HepG2 (cell line): ENCODE results near the gene WDFY1. TPM values are rescaled to one million over a fixed set of nuclear protein-coding genes. Genes with fewer than 3 reads are reported as not detected.

ENCODE experiments used
- ATAC-seq: fragments of 200-7000 bp; cut with Tn5 transposase; 3 replicates; pipeline ENCODE4 v1.9.1; 2020; ENCODE audit warnings: mild to moderate bottlenecking, moderate library complexity
- BruUV-seq: library from RNA; stranded (reverse); fragments of 400-500 nt; replicated peaks from 2 replicates; lab custom pipeline; 2021; lab: Mats Ljungman, UMichigan
- CTCF ChIA-PET: fragments of 300-600 bp; formaldehyde crosslinking; extraction: SDS; loops from one replicate; lab custom pipeline; 2021; ENCODE audit warnings: low total read pairs, inconsistent platforms, low intra/inter-chr PET ratio; lab: Yijun Ruan, JAX
- POLR2A ChIA-PET: fragments of 350-600 bp; sonication (Branson Sonifier 250); formaldehyde crosslinking; loops from one replicate; lab custom pipeline; 2020; ENCODE audit warnings: antibody characterized with exemption, inconsistent platforms; lab: Yijun Ruan, JAX
- DNase-seq: peaks from one replicate; pipeline ENCODE4 v3.0.0-alpha.2; 2015; ENCODE audit warnings: low spot score
- FAIRE-seq: peaks from 3 replicates; lab custom pipeline; 2011; peaks lifted over from hg19 to GRCh38; lab: Jason Lieb, UNC
- H2AFZ ChIP-seq: one replicate; pipeline ENCODE4 v1.6.1; 2011; ENCODE audit warnings: low read length, inconsistent platforms
- H3K27ac ChIP-seq: fragments of 300-600 bp; 3 replicates; pipeline ENCODE4 v1.8.0; 2011; ENCODE audit warnings: mixed run types, mild to moderate bottlenecking, mixed read lengths, low read length, inconsistent platforms; ENCODE audit not compliant: insufficient read depth; ENCODE audit errors: extremely low read length
- H3K27me3 ChIP-seq, 2 experiments: fragments of 200-600 bp in 1 of 2; 2 replicates in 1 of 2; 3 replicates in 1 of 2; pipeline versions ENCODE4 v1.6.0 to v1.8.0; 2011; ENCODE audit warnings: low read length in 2 of 2, mild to moderate bottlenecking in 2 of 2, moderate library complexity in 2 of 2, inconsistent platforms in 1 of 2; ENCODE audit not compliant: insufficient read depth in 2 of 2, control insufficient read depth in 1 of 2
- H3K36me3 ChIP-seq, 2 experiments: fragments of 200-600 bp in 1 of 2; replicated peaks in 1 of 2; 2 replicates in 1 of 2; 3 replicates in 1 of 2; pipeline versions ENCODE4 v1.5.1 to v1.8.0; 2011; ENCODE audit warnings: low read length in 2 of 2, inconsistent platforms in 1 of 2; ENCODE audit not compliant: insufficient read depth in 2 of 2, control insufficient read depth in 1 of 2
- H3K4me1 ChIP-seq: 2 replicates; pipeline ENCODE4 v1.5.1; 2012; ENCODE audit warnings: low read length, inconsistent platforms; ENCODE audit not compliant: insufficient read depth
- H3K4me2 ChIP-seq: 2 replicates; pipeline ENCODE4 v1.6.0; 2011; ENCODE audit warnings: low read depth, low read length, inconsistent platforms
- H3K4me3 ChIP-seq, 3 experiments: fragments of 200-600 bp in 1 of 3; sonication (generic), shearing (Covaris generic) in 1 of 3; replicated peaks in 1 of 3; 2 replicates each; pipeline ENCODE4 v1.5.1; 2011 to 2016; ENCODE audit warnings: low read length in 3 of 3, inconsistent platforms in 2 of 3, low read depth in 2 of 3, mild to moderate bottlenecking in 2 of 3, control low read depth in 1 of 3, mixed read lengths in 1 of 3; ENCODE audit not compliant: insufficient read depth in 1 of 3
- H3K79me2 ChIP-seq: one replicate; pipeline ENCODE4 v1.6.1; 2011; ENCODE audit warnings: low read length, inconsistent platforms; ENCODE audit not compliant: insufficient read depth
- H3K9ac ChIP-seq: 2 replicates; pipeline ENCODE4 v1.6.0; 2011; ENCODE audit warnings: mild to moderate bottlenecking, low read depth, low read length, inconsistent platforms; ENCODE audit not compliant: insufficient read depth
- H3K9me3 ChIP-seq: 2 replicates; pipeline ENCODE4 v1.5.1; 2012; ENCODE audit warnings: mild to moderate bottlenecking, low read length
- H4K20me1 ChIP-seq: 2 replicates; pipeline ENCODE4 v1.6.0; 2011; ENCODE audit warnings: inconsistent platforms, mild to moderate bottlenecking, low read length, moderate library complexity; ENCODE audit not compliant: insufficient read depth
- BCL3 ChIP-seq: sonication (generic); formaldehyde crosslinking; IDR thresholded peaks from 2 replicates; pipeline ENCODE4 v1.5.1; 2020; ENCODE audit warnings: mild to moderate bottlenecking, missing genetic modification reagents, moderate library complexity
- CBX5 ChIP-seq: sonication (generic); formaldehyde crosslinking; IDR thresholded peaks from 2 replicates; pipeline ENCODE4 v1.4.0; 2020; ENCODE audit warnings: missing genetic modification reagents, borderline replicate concordance
- CCAR2 ChIP-seq: fragments of 200-400 bp; formaldehyde crosslinking; optimal IDR thresholded peaks from 2 replicates; pipeline ENCODE3; 2018; ENCODE audit warnings: low read depth, mild to moderate bottlenecking, low read length, moderate library complexity
- DNMT3B ChIP-seq: conservative IDR thresholded peaks from 2 replicates; pipeline ENCODE4 v1.6.1; 2016; ENCODE audit warnings: missing biosample characterization, control low read depth
- FOXA1 ChIP-seq, 2 experiments: fragments of 450-650 bp in 1 of 2; sonication (generic) in 1 of 2; formaldehyde crosslinking in 1 of 2; IDR thresholded peaks; 2 replicates each; pipeline versions ENCODE4 v1.4.0 to v1.6.1; 2016 to 2020; ENCODE audit warnings: missing genetic modification reagents in 1 of 2
- GATAD2A ChIP-seq: IDR thresholded peaks from 2 replicates; pipeline ENCODE4 v1.6.1; 2016
- HMGXB3 ChIP-seq: sonication (generic); formaldehyde crosslinking; IDR thresholded peaks from 2 replicates; pipeline ENCODE4 v1.4.0; 2020; ENCODE audit warnings: missing genetic modification reagents, borderline replicate concordance
- HOXA9 ChIP-seq: sonication (generic); formaldehyde crosslinking; IDR thresholded peaks from 2 replicates; pipeline ENCODE4 v1.8.1; 2022; ENCODE audit warnings: missing genetic modification reagents, mild to moderate bottlenecking, moderate library complexity, borderline replicate concordance
- PHF5A ChIP-seq: IDR thresholded peaks from one replicate; pipeline ENCODE4 v1.6.1; 2018; ENCODE audit warnings: low read depth, missing genetic modification reagents; ENCODE audit not compliant: unreplicated experiment
- SIN3B ChIP-seq: fragments of 150-350 bp; IDR thresholded peaks from 2 replicates; pipeline ENCODE4 v1.6.1; 2014; ENCODE audit warnings: low read length
- SNRNP70 ChIP-seq: fragments of 200-400 bp; formaldehyde crosslinking; IDR thresholded peaks from 2 replicates; pipeline ENCODE4 v1.6.1; 2017; ENCODE audit warnings: mild to moderate bottlenecking, low read depth, low read length, moderate library complexity
- SRF ChIP-seq: IDR thresholded peaks from 2 replicates; pipeline ENCODE4 v1.6.1; 2011; ENCODE audit warnings: mild to moderate bottlenecking, low read depth, low read length, moderate library complexity
- TBP ChIP-seq: sonication (generic); formaldehyde crosslinking; IDR thresholded peaks from 2 replicates; pipeline ENCODE4 v1.5.0; 2020; ENCODE audit warnings: missing genetic modification reagents
- ZMAT5 ChIP-seq: sonication (generic); formaldehyde crosslinking; IDR thresholded peaks from 2 replicates; pipeline ENCODE4 v1.5.0; 2020; ENCODE audit warnings: mild to moderate bottlenecking, low read depth, missing genetic modification reagents, borderline replicate concordance
- ZNF101 ChIP-seq: sonication (generic); formaldehyde crosslinking; IDR thresholded peaks from 2 replicates; pipeline ENCODE4 v1.4.0; 2020; ENCODE audit warnings: mild to moderate bottlenecking, low read depth, missing genetic modification reagents, borderline replicate concordance
- ZNF264 ChIP-seq: sonication (generic); formaldehyde crosslinking; IDR thresholded peaks from 2 replicates; pipeline ENCODE4 v1.4.0; 2020; ENCODE audit warnings: missing genetic modification reagents
- ZNF691 ChIP-seq: sonication (generic); formaldehyde crosslinking; IDR thresholded peaks from 2 replicates; pipeline ENCODE4 v1.4.0; 2020; ENCODE audit warnings: missing genetic modification reagents, low read depth, mild to moderate bottlenecking, borderline replicate concordance
- WGBS: methylation state at CpG from one replicate; pipeline ENCODE4 v1.1.6; 2017; ENCODE audit warnings: low lambda C conversion rate; 5-methylcytosine and 5-hydroxymethylcytosine counted together
- in situ Hi-C: cut with HindIII; loops from 2 replicates; pipeline ENCODE4 v1.10.0; 2017; ENCODE audit warnings: low pct_unique_long_range_greater_than_20kb; ENCODE audit not compliant: extremely low pct_ligation_motif_present
- intact Hi-C: fragments of 100-400 bp; cut with micrococcal nuclease; formaldehyde crosslinking; loops from one replicate; pipeline ENCODE4 v1.10.0; 2022; ENCODE audit not compliant: unreplicated experiment
- polyA plus RNA-seq, 8 experiments: library from polyadenylated mRNA; depleted of rRNA in 3 of 8; stranded (reverse) in 7 of 8; unstranded in 1 of 8; fragments of >200 nt; fragmentation: Illumina TruSeq in 4 of 8; extraction: Trizol in 4 of 8; gene quantifications; 2 replicates each; pipeline versions ENCODE4 v1.2.1 to v1.2.3, GENCODE V29; 2011 to 2016; ENCODE audit warnings: low read depth in 4 of 8, missing spikeins in 1 of 8, mixed read lengths in 1 of 8; ENCODE audit not compliant: insufficient read depth in 1 of 8
- total RNA-seq, 5 experiments: library from RNA; depleted of rRNA; stranded (reverse); fragments of >200 nt; fragmentation: Illumina TruSeq; extraction: Trizol; gene quantifications; 2 replicates each; pipeline ENCODE4 v1.2.3, GENCODE V29; 2016; ENCODE audit warnings: low read depth in 1 of 5

The WDFY1 gene
- total and polyA plus RNA-seq, 2 of the 13 experiments (the other 11 are each of a cell fraction or from before 2014, with no cell fraction given) = 77.0 to 78.4 TPM

- no peak overlapping the region for H3K4me3 ChIP-seq
- peaks cover 5 to 47% of the 10 kb centered on the region in 2 experiments for H3K36me3 ChIP-seq
- H3K4me2 ChIP-seq = no peak overlapping the region
- CTCF ChIA-PET = no interaction called here
- POLR2A ChIA-PET = no interaction called here
- no peak overlapping the region for H3K27ac ChIP-seq
- H3K9ac ChIP-seq = no peak overlapping the region
- H3K4me1 ChIP-seq = peaks cover 30% of the 10 kb centered on the region
- WGBS = 73% methylated on average over 4 of the region's 4 CpGs
- H3K9me3 ChIP-seq = no peaks in the 10 kb centered on the region
- in situ Hi-C loops (no loop called here), intact Hi-C loops (no loop called here)
- DNase-seq (no peak), FAIRE-seq (no peak), ATAC-seq (no peak)
- H3K79me2 ChIP-seq = no peaks in the 10 kb centered on the region
- no TSS peak for BruUV-seq
- H2AFZ ChIP-seq = no peak overlapping the region
- H3K27me3 ChIP-seq = no peaks in the 10 kb centered on the region
- no peaks in the 10 kb centered on the region; the same call in 1 of the 2 replicates for H4K20me1 ChIP-seq
- no peak for TF ChIP-seq FOXA1 (IDR thresholded peaks at IDR 0.05)
- TF ChIP-seq FOXA1 (CRISPR knock-in tag; IDR thresholded peaks at IDR 0.05) = no peak
- no peak for TF ChIP-seq HOXA9 (CRISPR knock-in tag)
- no peak for TF ChIP-seq CBX5 (CRISPR knock-in tag)
- TF ChIP-seq GATAD2A = no peak
- no peak for TF ChIP-seq ZNF264
- no peak for TF ChIP-seq PHF5A (CRISPR knock-in tag)
- TF ChIP-seq ZNF691 = no peak
- no peak for TF ChIP-seq ZMAT5 (CRISPR knock-in tag)
- TF ChIP-seq SIN3B = no peak
- no peak for TF ChIP-seq DNMT3B (CRISPR knock-in tag)
- TF ChIP-seq HMGXB3 (CRISPR knock-in tag) = no peak
- TF ChIP-seq TBP (CRISPR knock-in tag) = no peak
- TF ChIP-seq ZNF101 = no peak
- TF ChIP-seq BCL3 (CRISPR knock-in tag) = no peak
- TF ChIP-seq SRF = no peak
- no peak for TF ChIP-seq SNRNP70
- TF ChIP-seq CCAR2 = no peak
Observed at GRCh38 chr2:223890721-223891120, 54.4 kb downstream of the WDFY1 start.
